ENCODE data around the gene CHCHD3.

DNA sequence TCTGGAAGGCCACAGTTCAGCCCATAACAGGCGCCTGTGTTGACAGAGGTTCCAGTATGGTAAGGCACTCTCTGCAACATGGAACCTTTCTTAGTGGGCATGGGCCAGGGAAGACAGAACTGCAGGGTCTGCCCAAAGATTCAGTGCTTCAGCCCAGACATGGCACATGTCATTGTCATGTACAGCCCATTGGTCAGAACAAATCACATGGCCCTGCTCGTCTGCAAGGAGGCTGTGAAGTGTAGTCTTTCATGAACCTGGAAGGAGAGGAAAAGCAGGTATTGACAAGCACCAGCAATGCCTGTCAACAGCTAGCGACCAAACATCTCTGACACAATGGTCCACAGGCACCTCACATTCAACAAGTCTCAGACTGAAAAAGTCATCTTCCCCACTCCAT, 30.4 kb upstream of the CHCHD3 start:
- no peak for TF ChIP-seq ZNF8 (CRISPR knock-in tag; IDR thresholded peaks at IDR 0.05)
- no peak for TF ChIP-seq PPARA (CRISPR knock-in tag; IDR thresholded peaks at IDR 0.05; ENCODE audit: borderline replicate concordance)
- no peak for TF ChIP-seq ZFP30 (CRISPR knock-in tag; IDR thresholded peaks at IDR 0.05)
- TF ChIP-seq, protein P1, sequence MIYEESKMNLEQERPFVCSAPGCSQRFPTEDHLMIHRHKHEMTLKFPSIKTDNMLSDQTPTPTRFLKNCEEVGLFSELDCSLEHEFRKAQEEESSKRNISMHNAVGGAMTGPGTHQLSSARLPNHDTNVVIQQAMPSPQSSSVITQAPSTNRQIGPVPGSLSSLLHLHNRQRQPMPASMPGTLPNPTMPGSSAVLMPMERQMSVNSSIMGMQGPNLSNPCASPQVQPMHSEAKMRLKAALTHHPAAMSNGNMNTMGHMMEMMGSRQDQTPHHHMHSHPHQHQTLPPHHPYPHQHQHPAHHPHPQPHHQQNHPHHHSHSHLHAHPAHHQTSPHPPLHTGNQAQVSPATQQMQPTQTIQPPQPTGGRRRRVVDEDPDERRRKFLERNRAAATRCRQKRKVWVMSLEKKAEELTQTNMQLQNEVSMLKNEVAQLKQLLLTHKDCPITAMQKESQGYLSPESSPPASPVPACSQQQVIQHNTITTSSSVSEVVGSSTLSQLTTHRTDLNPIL (CRISPR knock-in tag; IDR thresholded peaks at IDR 0.05; ENCODE audit: low read depth): no peak
- no peak for TF ChIP-seq TOX (CRISPR knock-in tag; IDR thresholded peaks at IDR 0.05; ENCODE audit: borderline replicate concordance)

Data from SK-N-SH treated with all-trans-retinoic acid at 6 μM for 48 hours (cell line).